Effector memory CD4-positive, alpha-beta T cell (primary cell): ENCODE data around the gene HSPG2.

Experiments
- DNase-seq, 3 donors: peaks; one replicate each; pipeline ENCODE4 v3.0.0-alpha.2; 2020
- H3K27ac ChIP-seq: 2 replicates; pipeline ENCODE4 v1.7.0; 2013; ENCODE audit warnings: mild to moderate bottlenecking, low read length, moderate library complexity; ENCODE audit not compliant: insufficient read depth, poor library complexity, severe bottlenecking
- H3K27me3 ChIP-seq: replicated peaks from 2 replicates; pipeline ENCODE4 v1.7.0; 2013; ENCODE audit warnings: mild to moderate bottlenecking, low read length; ENCODE audit not compliant: insufficient read depth, control insufficient read depth, poor library complexity, severe bottlenecking
- H3K36me3 ChIP-seq: 2 replicates; pipeline ENCODE4 v1.7.0; 2013; ENCODE audit warnings: mild to moderate bottlenecking, low read length, moderate library complexity; ENCODE audit not compliant: control insufficient read depth, insufficient read depth
- H3K4me1 ChIP-seq: 2 replicates; pipeline ENCODE4 v1.7.0; 2013; ENCODE audit warnings: low read length, mild to moderate bottlenecking; ENCODE audit not compliant: control insufficient read depth, insufficient read depth, poor library complexity, severe bottlenecking
- H3K4me3 ChIP-seq: 2 replicates; pipeline ENCODE4 v1.7.0; 2013; ENCODE audit warnings: low read length, low read depth, mild to moderate bottlenecking; ENCODE audit not compliant: insufficient read depth, poor library complexity, severe bottlenecking
- H3K9me3 ChIP-seq: 2 replicates; pipeline ENCODE4 v1.7.0; 2013; ENCODE audit warnings: mild to moderate bottlenecking, low read length, moderate library complexity; ENCODE audit not compliant: control insufficient read depth

The HSPG2 gene

DNA sequence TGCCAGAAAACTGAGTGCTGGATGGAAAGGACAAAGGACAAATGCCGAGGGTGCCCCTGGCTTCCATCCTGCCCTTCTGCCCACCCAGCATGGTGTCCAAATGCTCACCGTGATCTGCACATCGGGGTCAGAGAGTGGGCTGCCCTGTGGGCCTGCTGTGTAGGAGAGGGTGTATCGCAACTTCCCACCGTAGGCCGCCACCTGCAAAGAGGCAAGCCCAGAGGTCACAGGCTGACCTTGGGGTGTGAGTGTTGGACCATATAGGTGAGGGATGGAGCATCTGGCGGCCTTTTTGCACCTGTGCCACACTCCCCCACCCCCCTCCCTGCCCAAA is 71.5 kb downstream of the HSPG2 start:
- no peak for DNase-seq
- Histone ChIP-seq H3K27ac (no peak overlapping the region), H3K27me3 (no peaks in the 10 kb centered on the region), H3K36me3 (no peaks in the 10 kb centered on the region), H3K9me3 (no peaks in the 10 kb centered on the region), H3K4me3 (no peak overlapping the region), H3K4me1 (no peaks in the 10 kb centered on the region)

DNA sequence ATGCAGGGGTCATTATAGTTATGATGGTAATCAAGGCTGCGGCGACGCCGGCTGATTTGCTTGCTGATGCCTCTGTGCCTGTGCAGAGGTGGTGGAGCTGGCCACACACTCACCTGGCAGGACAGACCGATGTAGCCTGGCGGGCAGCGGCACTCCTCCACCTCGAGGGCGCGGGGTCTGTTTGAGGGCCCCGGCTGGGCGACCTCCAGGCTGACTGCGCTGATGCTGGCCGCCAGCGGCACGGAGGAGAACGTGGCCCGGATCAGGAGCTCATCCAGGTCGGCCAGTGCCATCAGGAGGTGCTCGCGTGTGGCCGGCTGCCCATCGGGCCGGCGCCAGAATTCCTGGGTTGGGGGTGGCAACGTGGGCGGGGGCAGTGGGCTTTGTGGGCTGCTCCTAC is 72.4 kb downstream of the HSPG2 start:
- H3K36me3 ChIP-seq: no peaks in the 10 kb centered on the region
- H3K27me3 ChIP-seq: no peaks in the 10 kb centered on the region
- H3K4me3 ChIP-seq: no peak overlapping the region
- no peaks in the 10 kb centered on the region for H3K4me1 ChIP-seq
- DNase-seq: no peak
- no peak overlapping the region for H3K27ac ChIP-seq
- H3K9me3 ChIP-seq: no peaks in the 10 kb centered on the region

DNA sequence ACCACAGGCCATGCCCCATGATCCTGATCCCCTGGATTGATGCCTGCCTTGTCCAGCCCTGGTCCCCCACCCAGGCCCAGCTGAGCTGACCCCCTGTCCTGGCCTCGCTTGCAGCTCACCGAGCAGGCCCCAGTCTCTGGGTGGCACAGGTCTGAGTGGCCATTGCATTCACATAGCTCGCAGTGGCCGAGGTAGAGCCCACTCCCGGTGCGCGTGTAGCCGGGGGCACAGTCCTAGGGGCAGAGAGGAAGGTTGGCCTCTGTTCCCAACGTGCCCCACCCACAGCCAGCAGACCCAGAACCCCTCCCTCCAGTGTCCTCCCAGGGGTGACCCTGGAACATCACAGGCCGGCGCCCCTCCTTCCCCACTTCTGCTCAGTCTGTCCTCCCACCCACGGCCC is 73.1 kb downstream of the HSPG2 start:
- Histone ChIP-seq H3K4me1 (no peaks in the 10 kb centered on the region), H3K36me3 (no peaks in the 10 kb centered on the region), H3K4me3 (no peak overlapping the region), H3K9me3 (no peaks in the 10 kb centered on the region), H3K27me3 (no peaks in the 10 kb centered on the region), H3K27ac (no peak overlapping the region)
- DNase-seq: no peak

DNA sequence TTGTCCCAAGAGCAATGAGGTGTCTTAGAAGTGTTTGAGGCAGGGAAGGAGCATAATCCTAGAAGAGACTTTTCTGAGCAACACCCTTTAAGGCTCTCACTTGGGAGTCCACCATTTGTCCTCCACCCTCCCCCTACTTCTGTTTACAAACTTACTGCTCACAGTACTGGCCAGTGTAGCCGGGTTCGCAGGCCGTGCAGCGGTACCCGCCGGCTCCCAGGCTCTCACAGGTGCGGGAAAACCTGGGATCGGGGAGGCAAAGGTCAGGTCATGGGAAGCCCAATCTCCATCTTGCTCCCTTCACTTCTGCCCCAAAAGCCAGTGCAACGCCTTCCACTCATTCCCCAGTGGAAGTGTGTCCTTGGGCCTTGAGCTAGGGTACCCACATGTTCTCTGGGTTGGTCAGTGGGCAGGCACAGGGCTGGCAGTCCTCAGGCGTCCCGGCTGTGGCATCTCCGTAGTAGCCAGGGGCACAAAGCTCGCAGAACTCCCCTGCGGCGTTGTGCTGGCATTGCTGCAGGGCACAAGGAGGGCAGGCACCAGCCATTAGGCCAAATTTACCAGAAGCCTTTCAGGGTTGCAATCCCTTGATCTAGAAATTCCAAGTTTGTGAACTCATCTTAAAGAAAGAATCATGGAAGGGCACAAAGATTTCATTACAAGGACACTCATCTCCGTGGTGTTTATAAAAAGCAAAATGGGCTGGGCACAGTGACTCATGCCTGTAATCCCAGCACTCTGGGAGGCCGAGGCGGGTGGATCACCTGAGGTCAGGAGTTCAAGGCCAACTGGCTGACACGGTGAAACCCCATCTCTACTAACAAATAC is 75.3 kb downstream of the HSPG2 start:
- no peaks in the 10 kb centered on the region for H3K27me3 ChIP-seq
- H3K27ac ChIP-seq: no peak overlapping the region
- no peak for DNase-seq
- H3K4me3 ChIP-seq: no peak overlapping the region
- no peaks in the 10 kb centered on the region for H3K4me1 ChIP-seq
- no peaks in the 10 kb centered on the region for H3K36me3 ChIP-seq
- H3K9me3 ChIP-seq: no peaks in the 10 kb centered on the region

DNA sequence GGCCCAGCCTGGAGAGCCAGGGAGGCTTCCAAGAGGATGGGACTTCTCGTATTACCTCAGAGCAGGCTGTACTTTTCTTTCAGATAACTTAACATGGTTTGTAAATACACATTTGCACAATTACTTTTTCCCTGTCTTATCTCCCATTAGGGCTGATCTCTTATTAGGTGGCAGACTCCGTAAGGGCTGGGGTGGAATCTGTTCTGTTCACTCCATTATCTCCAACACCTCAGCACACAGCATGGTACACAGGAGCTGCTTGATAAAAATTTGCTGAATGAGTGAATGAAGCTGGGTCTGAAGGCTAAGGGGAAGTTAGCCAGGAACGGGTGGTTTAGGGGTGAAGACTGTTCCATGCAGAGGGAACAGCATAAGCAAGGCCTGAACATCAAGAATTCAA is 76.1 kb downstream of the HSPG2 start:
- no peaks in the 10 kb centered on the region for H3K4me1 ChIP-seq

DNA sequence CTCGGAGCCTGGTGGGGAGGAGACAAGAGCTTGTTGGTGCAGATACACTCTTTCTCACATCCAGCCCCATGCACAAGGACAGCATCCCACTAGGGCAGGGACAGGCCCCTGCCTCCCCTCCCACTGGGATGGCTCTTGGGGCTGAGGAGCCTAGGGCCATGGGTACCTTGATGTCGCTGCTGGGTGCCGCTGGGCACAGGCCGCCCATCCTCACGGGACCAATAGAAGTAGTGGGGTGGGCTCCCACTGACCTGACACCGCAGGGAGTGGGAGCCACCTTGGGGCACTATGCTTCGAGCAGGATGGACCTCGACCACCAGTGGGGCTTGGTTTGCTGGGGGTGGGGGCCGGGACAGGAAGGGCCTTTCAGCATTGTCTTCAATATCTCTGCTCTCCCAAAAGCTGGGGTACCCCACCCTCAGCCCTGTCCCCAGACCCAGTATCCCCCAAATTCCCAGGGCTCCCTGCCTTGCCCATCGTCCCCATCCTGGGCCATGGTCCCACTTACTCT is 77.4 kb downstream of the HSPG2 start:
- Histone ChIP-seq H3K9me3 (no peaks in the 10 kb centered on the region), H3K27ac (no peak overlapping the region), H3K27me3 (no peaks in the 10 kb centered on the region), H3K4me1 (no peaks in the 10 kb centered on the region), H3K4me3 (no peak overlapping the region), H3K36me3 (no peaks in the 10 kb centered on the region)
- DNase-seq: no peak

More for the DNA sequence above, 76.1 kb downstream of the HSPG2 start:
- Histone ChIP-seq H3K27ac (no peak overlapping the region), H3K4me3 (no peak overlapping the region), H3K36me3 (no peaks in the 10 kb centered on the region), H3K9me3 (no peaks in the 10 kb centered on the region), H3K27me3 (no peaks in the 10 kb centered on the region)
- DNase-seq: no peak

DNA sequence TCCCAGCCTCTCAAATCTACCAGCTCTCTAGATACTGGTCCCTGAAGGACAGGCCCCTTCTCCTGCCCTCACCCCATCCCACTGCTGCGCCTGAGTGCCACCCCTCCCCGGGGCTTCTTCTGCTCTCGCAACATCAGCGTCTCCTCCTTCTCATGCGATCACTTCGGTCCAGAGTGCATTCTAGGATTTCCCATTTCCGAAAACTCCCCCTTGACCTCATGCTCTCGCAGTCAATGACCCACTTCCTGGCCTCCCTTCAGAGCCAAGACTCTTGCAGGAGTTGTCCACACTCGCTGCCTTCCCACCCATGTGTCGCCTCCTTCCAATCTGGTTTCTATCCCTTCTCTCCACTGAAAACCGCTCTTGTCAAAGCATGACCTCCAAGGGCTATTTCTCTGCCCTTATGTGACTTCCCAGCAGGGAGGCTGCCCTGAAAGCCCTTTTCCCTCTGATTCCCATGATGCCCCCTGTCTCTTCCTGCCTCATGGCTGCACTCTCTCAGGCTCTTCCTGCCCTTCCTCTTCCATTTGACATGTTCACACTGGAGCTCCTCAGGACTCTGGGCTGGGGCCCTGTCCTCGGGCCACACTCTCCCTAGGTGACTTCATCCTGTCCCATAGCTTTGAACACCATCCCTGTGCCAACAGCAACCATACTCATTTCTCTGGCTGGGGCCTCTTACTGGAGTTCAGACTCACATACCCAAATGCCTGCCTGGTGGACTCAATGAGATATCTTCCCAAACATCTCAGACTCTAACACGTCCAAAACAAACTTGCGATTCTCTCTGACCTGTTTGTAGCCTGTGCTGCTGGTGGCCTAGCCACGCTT is 79.1 kb downstream of the HSPG2 start:
- Histone ChIP-seq H3K27ac (no peak overlapping the region), H3K27me3 (no peaks in the 10 kb centered on the region), H3K9me3 (no peaks in the 10 kb centered on the region), H3K4me3 (no peak overlapping the region), H3K36me3 (no peaks in the 10 kb centered on the region), H3K4me1 (no peaks in the 10 kb centered on the region)
- DNase-seq: no peak

DNA sequence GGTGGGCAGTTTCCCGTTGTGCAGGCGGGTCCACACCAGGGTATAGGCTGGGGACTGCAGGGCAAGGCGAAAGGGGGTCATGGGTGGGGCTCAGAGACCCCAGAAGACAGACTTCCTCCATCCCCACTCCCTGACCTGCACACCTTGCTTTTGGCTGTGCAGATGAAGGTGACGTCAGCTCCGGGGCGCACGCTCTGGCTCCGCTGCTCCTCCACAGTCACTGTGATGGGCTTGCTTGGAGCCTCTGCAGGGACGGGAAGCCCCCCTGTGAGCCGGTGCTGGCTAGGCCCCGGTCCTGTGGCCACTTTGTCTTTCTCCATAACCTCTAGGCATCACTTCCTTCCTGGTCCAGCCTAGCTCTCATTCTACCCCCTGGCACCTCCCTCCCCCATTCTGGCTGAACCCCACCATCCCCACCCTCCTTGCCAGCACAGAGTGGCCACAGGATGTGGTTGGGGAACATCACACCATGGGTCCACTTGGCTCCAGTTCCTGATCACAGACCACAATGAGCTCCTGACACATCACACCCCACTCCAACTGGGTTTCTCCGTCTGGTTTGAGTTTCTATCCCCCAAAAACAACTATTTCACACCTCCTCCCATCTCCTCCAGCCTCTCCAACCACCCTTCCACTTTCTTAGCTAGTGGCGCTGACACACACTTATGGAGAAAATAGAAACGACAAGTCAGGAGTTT is 79.8 kb downstream of the HSPG2 start:
- Histone ChIP-seq H3K9me3 (no peaks in the 10 kb centered on the region), H3K27me3 (no peaks in the 10 kb centered on the region), H3K4me1 (no peaks in the 10 kb centered on the region), H3K4me3 (no peak overlapping the region), H3K36me3 (no peaks in the 10 kb centered on the region), H3K27ac (no peak overlapping the region)
- DNase-seq: no peak

DNA sequence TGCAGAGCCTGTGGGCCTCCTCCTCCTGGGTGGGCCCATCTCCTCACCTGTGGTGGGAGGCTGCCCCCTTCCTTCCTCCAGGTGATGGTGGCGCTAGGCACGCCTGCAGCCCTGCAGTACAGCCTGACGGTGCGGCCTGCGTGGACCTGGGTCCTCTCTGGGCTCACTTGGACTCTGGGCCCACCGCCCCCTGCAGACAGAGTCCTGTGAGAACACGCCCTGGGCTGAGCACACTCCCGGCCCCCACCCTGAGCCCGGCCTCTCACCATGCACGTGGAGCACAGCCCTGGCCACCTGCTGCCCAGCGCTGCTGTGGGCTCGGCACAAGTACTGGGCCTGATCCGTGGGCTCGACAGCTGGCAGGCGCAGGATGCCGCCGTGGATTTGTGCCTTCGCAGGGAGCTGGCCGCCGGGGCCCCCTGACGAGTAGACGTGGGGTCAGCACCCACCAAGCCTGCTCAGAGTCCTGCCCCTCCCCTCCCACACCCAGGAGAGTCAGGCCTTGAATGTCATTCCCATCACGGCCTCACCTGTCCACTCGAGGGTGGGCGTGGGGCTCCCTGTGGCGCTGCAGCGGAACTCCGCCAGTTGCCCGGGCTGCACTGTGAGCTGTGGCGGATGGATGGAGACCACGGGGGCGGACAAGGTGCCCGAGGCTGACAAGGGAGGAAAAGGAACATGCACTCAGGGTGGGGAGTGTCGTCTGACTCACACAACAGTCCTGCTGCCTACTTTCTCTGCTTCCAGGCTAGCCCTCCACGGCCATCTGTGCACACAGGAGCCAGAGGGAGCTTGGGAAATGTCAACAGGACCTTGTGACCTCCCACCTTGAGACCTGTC is 81.6 kb downstream of the HSPG2 start:
- DNase-seq: no peak
- H3K4me1 ChIP-seq: no peaks in the 10 kb centered on the region
- no peaks in the 10 kb centered on the region for H3K27me3 ChIP-seq
- H3K27ac ChIP-seq: no peak overlapping the region
- no peak overlapping the region for H3K4me3 ChIP-seq
- H3K9me3 ChIP-seq: no peaks in the 10 kb centered on the region
- no peaks in the 10 kb centered on the region for H3K36me3 ChIP-seq
